IMR-90 (cell line): ENCODE results near the gene ILK. TPM values are rescaled to one million over a fixed set of nuclear protein-coding genes. Genes with fewer than 3 reads are reported as not detected.

Source experiments
- ATAC-seq: fragments of 200-7000 bp; cut with Tn5 transposase; 2 replicates; pipeline ENCODE4 v1.9.1; 2020; ENCODE audit warnings: low read depth, mild to moderate bottlenecking, moderate library complexity
- BruUV-seq: library from RNA; stranded (reverse); fragments of 400-500 nt; replicated peaks from 2 replicates; lab custom pipeline; 2021; lab: Mats Ljungman, UMichigan
- CTCF ChIA-PET: fragments of 300-600 bp; formaldehyde crosslinking; extraction: SDS; loops from one replicate; lab custom pipeline; 2021; ENCODE audit warnings: antibody characterized with exemption; lab: Yijun Ruan, JAX
- POLR2A ChIA-PET: fragments of 300-600 bp; sonication (Branson Sonifier 250); formaldehyde crosslinking; loops from one replicate; lab custom pipeline; 2022; ENCODE audit warnings: antibody characterized with exemption; ENCODE audit not compliant: unreplicated experiment; lab: Charles Lee
- DNase-seq: peaks from one replicate; pipeline ENCODE4 v3.0.0; 2013
- H2AFZ ChIP-seq: replicated peaks from 2 replicates; pipeline ENCODE3; 2013; ENCODE audit warnings: low read length, mild to moderate bottlenecking; ENCODE audit not compliant: poor library complexity
- H2AK5ac ChIP-seq: 2 replicates; pipeline ENCODE4 v1.6.1; 2013; ENCODE audit warnings: low read depth, low read length, inconsistent platforms
- H2AK9ac ChIP-seq: replicated peaks from 2 replicates; pipeline ENCODE3; 2013; ENCODE audit warnings: mild to moderate bottlenecking, low read depth, low read length, moderate library complexity; ENCODE audit not compliant: poor library complexity
- H2BK120ac ChIP-seq: 2 replicates; pipeline ENCODE4 v1.6.1; 2013; ENCODE audit warnings: low read depth, low read length, inconsistent platforms
- H2BK15ac ChIP-seq: 3 replicates; pipeline ENCODE4 v1.6.1; 2013; ENCODE audit warnings: low read depth, low read length, inconsistent platforms
- H2BK20ac ChIP-seq: 2 replicates; pipeline ENCODE4 v1.6.1; 2013; ENCODE audit warnings: low read depth, mild to moderate bottlenecking, inconsistent platforms, low read length, moderate library complexity
- H2BK5ac ChIP-seq: 2 replicates; pipeline ENCODE4 v1.6.1; 2013; ENCODE audit warnings: mild to moderate bottlenecking, low read depth, low read length, inconsistent platforms; ENCODE audit not compliant: poor library complexity, severe bottlenecking
- H3K14ac ChIP-seq: replicated peaks from 2 replicates; pipeline ENCODE4 v1.6.1; 2013; ENCODE audit warnings: low read depth, low read length, inconsistent platforms
- H3K18ac ChIP-seq: 2 replicates; pipeline ENCODE4 v1.6.1; 2013; ENCODE audit warnings: low read depth, low read length, control low read depth
- H3K23ac ChIP-seq: 2 replicates; pipeline ENCODE4 v1.6.1; 2013; ENCODE audit warnings: low read depth, low read length, inconsistent platforms
- H3K27ac ChIP-seq: 2 replicates; pipeline ENCODE4 v1.5.1; 2013; ENCODE audit warnings: mild to moderate bottlenecking, control low read depth, low read length; ENCODE audit not compliant: insufficient read depth
- H3K27me3 ChIP-seq: 2 replicates; pipeline ENCODE4 v1.6.1; 2013; ENCODE audit warnings: low read length; ENCODE audit not compliant: control insufficient read depth, insufficient read depth
- H3K36me3 ChIP-seq: 2 replicates; pipeline ENCODE4 v1.6.1; 2013; ENCODE audit warnings: low read length, mixed read lengths; ENCODE audit not compliant: control insufficient read depth, insufficient read depth
- H3K4ac ChIP-seq: 2 replicates; pipeline ENCODE4 v1.6.1; 2013; ENCODE audit warnings: low read depth, low read length, inconsistent platforms
- H3K4me1 ChIP-seq: 2 replicates; pipeline ENCODE4 v1.6.1; 2013; ENCODE audit warnings: low read length, mixed read lengths; ENCODE audit not compliant: control insufficient read depth, insufficient read depth
- H3K4me2 ChIP-seq: 2 replicates; pipeline ENCODE4 v1.6.1; 2013; ENCODE audit warnings: low read depth, mild to moderate bottlenecking, control low read depth, low read length, moderate library complexity
- H3K4me3 ChIP-seq: 2 replicates; pipeline ENCODE4 v1.5.1; 2013; ENCODE audit warnings: low read depth, mild to moderate bottlenecking, control low read depth, low read length, moderate library complexity; ENCODE audit not compliant: insufficient read depth
- H3K56ac ChIP-seq: 2 replicates; pipeline ENCODE4 v1.6.1; 2013; ENCODE audit warnings: low read length, inconsistent platforms; ENCODE audit not compliant: insufficient read depth; ENCODE audit errors: extremely low read depth
- H3K79me1 ChIP-seq, 2 experiments: 2 replicates each; pipeline ENCODE4 v1.6.1; 2013; ENCODE audit warnings: low read length in 2 of 2, inconsistent platforms in 1 of 2, low read depth in 1 of 2
- H3K9ac ChIP-seq: 2 replicates; pipeline ENCODE4 v1.6.1; 2013; ENCODE audit warnings: low read depth, low read length, control low read depth
- H3K9me1 ChIP-seq: 2 replicates; pipeline ENCODE4 v1.6.1; 2013; ENCODE audit warnings: low read length, inconsistent platforms; ENCODE audit not compliant: insufficient read depth
- H3K9me3 ChIP-seq: 2 replicates; pipeline ENCODE4 v1.6.1; 2013; ENCODE audit warnings: low read length; ENCODE audit not compliant: control insufficient read depth, insufficient read depth
- H4K20me1 ChIP-seq: 2 replicates; pipeline ENCODE4 v1.6.1; 2013; ENCODE audit warnings: low read length, inconsistent platforms; ENCODE audit not compliant: insufficient read depth
- H4K5ac ChIP-seq: 2 replicates; pipeline ENCODE4 v1.6.1; 2013; ENCODE audit warnings: mild to moderate bottlenecking, low read depth, low read length, control low read depth
- H4K8ac ChIP-seq, 2 experiments: 2 replicates each; pipeline ENCODE4 v1.6.1; 2013; ENCODE audit warnings: low read depth in 2 of 2, low read length in 2 of 2, control low read depth in 1 of 2, inconsistent platforms in 1 of 2
- H4K91ac ChIP-seq: 2 replicates; pipeline ENCODE4 v1.6.1; 2013; ENCODE audit warnings: low read depth, low read length, inconsistent platforms; ENCODE audit not compliant: insufficient read depth
- BHLHE40 ChIP-seq: fragments of 150-350 bp; IDR thresholded peaks from 2 replicates; pipeline ENCODE4 v1.6.1; 2016; ENCODE audit warnings: mild to moderate bottlenecking, low read depth, low read length
- MAFK ChIP-seq: IDR thresholded peaks from 2 replicates; pipeline ENCODE4 v1.6.1; 2012; ENCODE audit warnings: low read depth, low read length, improper control_type of control experiment
- MXI1 ChIP-seq: IDR thresholded peaks from 2 replicates; pipeline ENCODE4 v1.6.1; 2012; ENCODE audit warnings: low read depth, mild to moderate bottlenecking, low read length, moderate library complexity, borderline replicate concordance
- WGBS, 2 experiments: methylation state at CpG; one replicate each; pipeline versions ENCODE4 v1.1.5 to v1.1.7; 2013; ENCODE audit warnings: missing lambda C conversion rate in 2 of 2; ENCODE audit not compliant: insufficient read length in 1 of 2; ENCODE audit errors: extremely low coverage in 2 of 2; 5-methylcytosine and 5-hydroxymethylcytosine counted together
- dilution Hi-C: fragments of 300-500 bp; cut with HindIII; formaldehyde crosslinking; loops from one replicate; pipeline ENCODE4 v1.14.3; 2018; ENCODE audit warnings: low sequenced_read_pairs; ENCODE audit not compliant: unreplicated experiment
- in situ Hi-C: fragments of 300-500 bp; cut with MboI; formaldehyde crosslinking; loops from 3 replicates; pipeline ENCODE4 v1.14.3; 2019; ENCODE audit warnings: low sequenced_read_pairs, inconsistent platforms, mixed read lengths
- intact Hi-C: fragments of 100-400 bp; cut with micrococcal nuclease; formaldehyde crosslinking; loops from 2 replicates; pipeline ENCODE4 v1.10.0; 2022
- polyA plus RNA-seq, 3 experiments: library from polyadenylated mRNA; depleted of rRNA; stranded (reverse); fragments of >200 nt; gene quantifications; 2 replicates each; pipeline ENCODE4 v1.2.3, GENCODE V29; 2012; ENCODE audit warnings: low replicate concordance in 1 of 3
- total RNA-seq: library from RNA; depleted of rRNA; stranded (reverse); fragments of >200 nt; gene quantifications from 2 replicates; pipeline ENCODE4 v1.2.3, GENCODE V29; 2012

The ILK gene
- total and polyA plus RNA-seq, 2 of the 4 experiments (the other 2 are of a cell fraction): 339 to 389 TPM

GRCh38 chr11:6646071-6646470, 42.5 kb downstream of the ILK start:
- BruUV-seq: no TSS peak
- Histone ChIP-seq H3K4me2 (peak overlapping the region; percentile 1; the same call in 1 of the 2 replicates), H3K18ac (peak overlapping the region; percentile 1; the same call in 1 of the 2 replicates), H2BK120ac (peak overlapping the region; percentile 81), H4K8ac (peak overlapping the region; percentile 47 to 94; a peak in 3 of 4 replicates), H2BK15ac (0 out of 3 replicates have a peak overlapping the region, but pooled peaks have one; percentile 2), H3K27ac (no peak overlapping the region; the same call in 1 of the 2 replicates), H4K91ac (peak overlapping the region; percentile 85), H3K9me1 (peaks cover 24% of the 10 kb centered on the region), H2BK5ac (no peak overlapping the region), H3K56ac (no peak overlapping the region), H3K27me3 (0 out of 2 replicates have a peak, but pooled peaks cover 2% of the 10 kb centered on the region), H3K9ac (no peak overlapping the region), H2AFZ (peak overlapping the region; percentile 83), H2BK20ac (peak overlapping the region; percentile 75; the same call in 1 of the 2 replicates), H3K14ac (peak overlapping the region; percentile 64), H2AK9ac (peak overlapping the region; percentile 86), H2AK5ac (peak overlapping the region; percentile 57), H3K23ac (peak overlapping the region; percentile 64; the same call in 1 of the 2 replicates), H3K4me3 (no peak overlapping the region), H3K4ac (peak overlapping the region; percentile 83), H4K20me1 (peaks cover 5% of the 10 kb centered on the region; the same call in 1 of the 2 replicates), H3K4me1 (peaks cover 16% of the 10 kb centered on the region), H3K9me3 (no peaks in the 10 kb centered on the region), H3K79me1 (peaks cover 5 to 40% of the 10 kb centered on the region in 2 experiments; a peak in 3 of 4 replicates), H4K5ac (peak overlapping the region; percentile 4; the same call in 1 of the 2 replicates), H3K36me3 (peaks cover 6% of the 10 kb centered on the region; the same call in 1 of the 2 replicates)
- ChIA-PET CTCF (interaction anchor here (0.5 kb wide), 1 partner anchor 72 kb away, joined by 3 read pairs; no protein-coding TSS in a partner anchor), POLR2A (no interaction called here)
- ATAC-seq: peak; percentile 48
- dilution Hi-C loops (no loop called here), intact Hi-C loops (no loop called here), in situ Hi-C loops (no loop called here)
- DNase-seq: peak; percentile 80
- TF ChIP-seq MXI1 (peak; percentile 55; the same call in 1 of the 2 replicates), BHLHE40 (peak; percentile 89), MAFK (no peak)
- WGBS, 2 experiments: 49% methylated on average over 9 of the region's 12 CpGs; no CpG with 5 or more reads in 1 of the 2 experiments
